Measurements from ENCODE around the gene NACC1. TPM values are rescaled to one million over a fixed set of nuclear protein-coding genes. Genes with fewer than 3 reads are reported as not detected.
A peak's percentile ranks its signal among the peaks of the same experiment; 100 is the strongest.

NACC1 gene
- total RNA-seq, 1 donor: 53.9 TPM

DNA sequence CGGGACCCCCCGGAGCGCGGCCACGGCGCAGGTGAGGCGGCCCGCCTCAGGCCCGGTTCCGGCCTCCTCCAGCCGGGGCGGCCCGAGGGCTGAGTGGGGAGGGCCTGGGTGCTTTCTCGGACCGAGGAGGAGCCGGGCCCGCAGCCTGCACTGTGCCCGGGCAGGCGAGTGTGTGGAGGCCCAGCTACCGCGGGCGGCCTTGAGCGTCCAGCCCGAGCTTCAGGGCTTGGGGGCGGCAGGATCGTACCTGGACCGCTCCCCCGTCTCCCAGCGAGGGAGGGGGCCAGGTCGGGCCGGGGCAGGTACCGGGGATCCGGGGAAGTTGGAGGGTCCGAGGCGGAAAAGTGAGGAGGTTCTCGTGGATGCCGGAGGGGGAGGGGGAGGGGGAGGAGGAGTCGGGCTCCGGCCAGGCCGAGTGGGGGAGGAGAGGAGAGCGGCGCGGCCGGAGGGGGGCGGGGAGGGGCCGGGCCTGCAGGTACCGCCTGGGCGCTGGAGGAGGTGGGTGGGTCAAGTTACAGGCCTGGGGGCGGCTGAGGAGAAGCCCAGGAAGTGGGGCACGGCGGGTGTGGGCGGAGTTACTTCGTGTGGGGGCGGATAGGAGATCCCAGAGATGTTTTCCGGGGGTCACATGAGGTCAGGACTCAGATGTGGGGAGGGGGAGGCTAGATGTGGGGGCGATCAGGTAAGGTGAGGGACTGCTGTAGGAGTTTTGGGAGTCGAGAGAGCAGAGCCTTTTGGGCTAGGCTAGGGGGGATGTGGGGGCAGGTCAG lies 545 bp downstream of the NACC1 start:
- peak overlapping the region; percentile 94 for H3K4me2 ChIP-seq (ENCODE audit: insufficient read depth, low read length)
- H3K27me3 ChIP-seq (ENCODE audit: insufficient read depth, low read length): no peaks in the 10 kb centered on the region
- H4K20me1 ChIP-seq (ENCODE audit: insufficient read depth, low read length): peaks cover 42% of the 10 kb centered on the region
- peaks cover 13% of the 10 kb centered on the region for H3K36me3 ChIP-seq (ENCODE audit: insufficient read depth, low read length)
- H3K27ac ChIP-seq (ENCODE audit: low read depth, low read length): peak overlapping the region; percentile 96
- DNase-seq (ENCODE audit: insufficient read length, low spot score, missing footprints): peak; percentile 92
- H3K4me3 ChIP-seq (ENCODE audit: insufficient read depth, low read length): peak overlapping the region; percentile 86
- H3K79me2 ChIP-seq (ENCODE audit: insufficient read depth, low read length): peaks cover 70% of the 10 kb centered on the region
- no peak overlapping the region for H2AFZ ChIP-seq (ENCODE audit: low read length)
- TF ChIP-seq CTCF (IDR thresholded peaks at IDR 0.05; ENCODE audit: extremely low read depth, low read depth, low read length): no peak
- H3K9me3 ChIP-seq (ENCODE audit: low read depth, low read length): no peaks in the 10 kb centered on the region
- H3K4me1 ChIP-seq (ENCODE audit: insufficient read depth, low read length): peaks cover 51% of the 10 kb centered on the region

DNA sequence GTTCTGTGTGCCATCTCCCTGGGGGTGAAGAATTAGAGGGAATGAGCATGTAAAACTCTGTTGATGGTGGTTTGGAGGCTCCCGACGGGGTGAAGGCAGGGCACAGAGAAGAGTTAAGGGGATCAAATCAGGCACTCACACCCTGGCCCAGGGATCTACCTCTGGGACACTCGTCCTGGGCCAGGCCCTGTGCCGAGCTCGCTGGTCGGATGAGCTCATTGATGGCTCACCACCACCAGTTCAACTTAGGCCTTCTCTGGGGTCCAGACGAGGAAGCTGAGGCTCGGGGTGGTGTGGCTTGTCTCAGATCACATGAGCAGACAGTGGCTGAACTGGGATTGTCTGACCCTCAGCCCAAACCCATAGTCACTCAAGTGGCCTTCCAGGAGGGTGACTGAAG lies 1.6 kb downstream of the NACC1 start:
- Histone ChIP-seq H3K27me3 (ENCODE audit: insufficient read depth, low read length) (no peaks in the 10 kb centered on the region), H3K4me1 (ENCODE audit: insufficient read depth, low read length) (peaks cover 51% of the 10 kb centered on the region), H3K27ac (ENCODE audit: low read depth, low read length) (peak overlapping the region; percentile 96), H3K4me2 (ENCODE audit: insufficient read depth, low read length) (peak overlapping the region; percentile 94), H3K36me3 (ENCODE audit: insufficient read depth, low read length) (peaks cover 16% of the 10 kb centered on the region), H3K79me2 (ENCODE audit: insufficient read depth, low read length) (peaks cover 80% of the 10 kb centered on the region), H3K9me3 (ENCODE audit: low read depth, low read length) (no peaks in the 10 kb centered on the region), H3K4me3 (ENCODE audit: insufficient read depth, low read length) (peak overlapping the region; percentile 86), H4K20me1 (ENCODE audit: insufficient read depth, low read length) (peaks cover 45% of the 10 kb centered on the region), H2AFZ (ENCODE audit: low read length) (no peak overlapping the region)
- DNase-seq (ENCODE audit: insufficient read length, low spot score, missing footprints): peak; percentile 95
- TF ChIP-seq CTCF (IDR thresholded peaks at IDR 0.05; ENCODE audit: extremely low read depth, low read depth, low read length): no peak

DNA sequence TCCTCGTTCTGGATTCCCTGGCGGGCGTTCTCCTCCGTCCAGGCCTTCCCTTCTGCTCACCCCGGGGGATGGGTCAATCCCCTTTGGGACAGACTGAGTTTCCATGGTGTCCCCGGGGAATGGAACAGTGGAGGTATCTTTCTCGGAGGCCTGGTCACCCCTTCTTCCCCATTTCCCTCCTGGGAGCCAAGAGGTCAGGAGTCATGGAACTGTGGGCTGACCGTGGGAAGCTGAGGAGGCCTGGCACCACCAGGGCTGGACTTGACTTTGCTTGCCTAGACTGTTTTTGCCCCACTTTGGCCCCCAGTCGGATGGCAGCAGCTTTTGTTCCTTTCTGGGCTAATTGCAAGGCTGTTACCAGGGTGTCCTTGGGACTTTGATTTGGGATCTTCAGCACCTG lies 2.0 kb downstream of the NACC1 start:
- Histone ChIP-seq H3K36me3 (ENCODE audit: insufficient read depth, low read length) (peaks cover 16% of the 10 kb centered on the region), H3K4me2 (ENCODE audit: insufficient read depth, low read length) (peak overlapping the region; percentile 94), H3K79me2 (ENCODE audit: insufficient read depth, low read length) (peaks cover 84% of the 10 kb centered on the region), H3K4me1 (ENCODE audit: insufficient read depth, low read length) (peaks cover 50% of the 10 kb centered on the region), H2AFZ (ENCODE audit: low read length) (no peak overlapping the region), H3K4me3 (ENCODE audit: insufficient read depth, low read length) (peak overlapping the region; percentile 86), H3K27ac (ENCODE audit: low read depth, low read length) (peak overlapping the region; percentile 96), H3K9me3 (ENCODE audit: low read depth, low read length) (no peaks in the 10 kb centered on the region), H3K27me3 (ENCODE audit: insufficient read depth, low read length) (no peaks in the 10 kb centered on the region), H4K20me1 (ENCODE audit: insufficient read depth, low read length) (peaks cover 49% of the 10 kb centered on the region)
- TF ChIP-seq CTCF (IDR thresholded peaks at IDR 0.05; ENCODE audit: extremely low read depth, low read depth, low read length): no peak
- DNase-seq (ENCODE audit: insufficient read length, low spot score, missing footprints): peak; percentile 88

DNA sequence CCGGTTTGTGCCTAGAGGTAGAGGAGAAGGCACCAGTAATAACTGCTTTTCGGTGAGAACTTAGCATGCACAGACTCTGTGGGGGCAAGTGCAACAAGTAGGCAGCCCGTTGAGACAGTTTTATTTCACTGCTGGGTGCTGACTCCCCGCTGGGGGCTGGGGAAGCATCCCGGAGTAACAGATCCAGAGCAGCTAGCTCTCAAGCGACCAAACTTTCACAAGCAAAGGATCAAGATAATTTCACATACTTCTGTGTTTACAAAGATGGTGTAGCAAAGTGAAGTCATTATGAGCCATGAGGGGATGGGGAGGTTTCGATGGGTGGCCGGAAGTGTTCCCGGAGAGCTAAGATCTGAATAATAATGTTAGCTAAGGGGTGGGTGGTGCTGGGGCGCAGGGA lies 2.8 kb downstream of the NACC1 start:
- no peak for TF ChIP-seq CTCF (IDR thresholded peaks at IDR 0.05; ENCODE audit: extremely low read depth, low read depth, low read length)
- Histone ChIP-seq H2AFZ (ENCODE audit: low read length) (no peak overlapping the region), H4K20me1 (ENCODE audit: insufficient read depth, low read length) (peaks cover 50% of the 10 kb centered on the region)

More for the DNA sequence above, 2.8 kb downstream of the NACC1 start:
- peaks cover 84% of the 10 kb centered on the region for H3K79me2 ChIP-seq (ENCODE audit: insufficient read depth, low read length)
- H3K4me1 ChIP-seq (ENCODE audit: insufficient read depth, low read length): peaks cover 43% of the 10 kb centered on the region
- H3K36me3 ChIP-seq (ENCODE audit: insufficient read depth, low read length): peaks cover 15% of the 10 kb centered on the region
- no peaks in the 10 kb centered on the region for H3K9me3 ChIP-seq (ENCODE audit: low read depth, low read length)
- no peaks in the 10 kb centered on the region for H3K27me3 ChIP-seq (ENCODE audit: insufficient read depth, low read length)
- H3K4me2 ChIP-seq (ENCODE audit: insufficient read depth, low read length): peak overlapping the region; percentile 94
- H3K4me3 ChIP-seq (ENCODE audit: insufficient read depth, low read length): peak overlapping the region; percentile 86
- peak; percentile 98 for DNase-seq (ENCODE audit: insufficient read length, low spot score, missing footprints)
- peak overlapping the region; percentile 96 for H3K27ac ChIP-seq (ENCODE audit: low read depth, low read length)

Data from osteoblast (primary cell).